K562 (cell line): Measurements from ENCODE around the gene CDC42EP1. TPM values are rescaled to one million over a fixed set of nuclear protein-coding genes. Genes with fewer than 3 reads are reported as not detected.

Experiments
- ATF7 ChIP-seq: fragments of 450-650 bp; IDR thresholded peaks from 2 replicates; pipeline ENCODE4 v1.7.1; 2014; ENCODE audit warnings: mild to moderate bottlenecking, moderate library complexity
- CGGBP1 ChIP-seq: fragments of 250-450 bp; sonication (Bioruptor Pico); IDR thresholded peaks from 2 replicates; pipeline ENCODE4 v1.9.0; 2021; ENCODE audit warnings: mild to moderate bottlenecking
- CTBP1 ChIP-seq: fragments of 450-650 bp; IDR thresholded peaks from 2 replicates; pipeline ENCODE4 v1.6.1; 2016; ENCODE audit warnings: borderline replicate concordance
- ELF4 ChIP-seq: fragments of 450-650 bp; formaldehyde crosslinking; IDR thresholded peaks from 2 replicates; pipeline ENCODE4 v1.4.0; 2022; ENCODE audit warnings: missing genetic modification characterization
- HCFC1 ChIP-seq: IDR thresholded peaks from 2 replicates; pipeline ENCODE4 v1.6.1; 2012; ENCODE audit warnings: low read depth, low read length, improper control_type of control experiment
- NFRKB ChIP-seq: fragments of 450-650 bp; IDR thresholded peaks from 2 replicates; pipeline ENCODE4 v1.6.1; 2016; ENCODE audit warnings: low read depth
- PHB ChIP-seq: fragments of 250-450 bp; sonication (Bioruptor Pico); IDR thresholded peaks from 2 replicates; pipeline ENCODE4 v1.5.0; 2021
- POLR2AphosphoS5 ChIP-seq: IDR thresholded peaks from 2 replicates; pipeline ENCODE4 v1.6.1; 2011; ENCODE audit warnings: mild to moderate bottlenecking, low read depth, low read length, moderate library complexity; ENCODE audit not compliant: control insufficient read depth, insufficient read depth
- SNRNP70 ChIP-seq: fragments of 200-400 bp; formaldehyde crosslinking; optimal IDR thresholded peaks from 2 replicates; pipeline ENCODE3; 2017; ENCODE audit warnings: low read depth, low read length
- ZC3H11A ChIP-seq: IDR thresholded peaks from 2 replicates; pipeline ENCODE4 v1.6.1; 2012; ENCODE audit warnings: low read depth, low read length, improper control_type of control experiment
- ZNF76 ChIP-seq: fragments of 250-450 bp; sonication (Bioruptor Pico); IDR thresholded peaks from 2 replicates; pipeline ENCODE4 v1.4.0; 2020; ENCODE audit warnings: mild to moderate bottlenecking, moderate library complexity, borderline replicate concordance
- polyA plus RNA-seq, 8 experiments: library from polyadenylated mRNA; depleted of rRNA in 4 of 8; stranded (reverse) in 5 of 8; unstranded in 3 of 8; fragments of >200 nt; fragmentation: Nextera tagmentation in 2 of 8; fragmentation: Illumina TruSeq in 1 of 8; extraction: Ambion mirVana in 2 of 8; extraction: Trizol in 1 of 8; gene quantifications; 2 replicates each; pipeline versions ENCODE4 v1.2.1 to v1.2.3, GENCODE V29; 2011 to 2014; ENCODE audit warnings: inconsistent platforms in 1 of 8, missing spikeins in 1 of 8
- total RNA-seq, 7 experiments: library from RNA; depleted of rRNA in 6 of 7; stranded (reverse); fragments of >200 nt in 6 of 7; fragmentation: Illumina TruSeq in 2 of 7; extraction: Trizol in 2 of 7; gene quantifications; 2 replicates each; pipeline versions ENCODE4 v1.2.1 to v1.2.3, GENCODE V29; 2011 to 2021; ENCODE audit warnings: low replicate concordance in 1 of 7
- TF ChIP-seq, protein P1 (sequence below): fragments of 450-650 bp; conservative IDR thresholded peaks from 2 replicates; pipeline ENCODE4 v1.6.1; 2016; ENCODE audit warnings: missing genetic modification characterization, low read depth, mild to moderate bottlenecking, control low read depth, missing compliant biosample characterization
- TF ChIP-seq, protein P2 (sequence below), 3 experiments: IDR thresholded peaks in 2 of 3; conservative IDR thresholded peaks in 1 of 3; 2 replicates each; pipeline ENCODE4 v1.5.1; 2011 to 2012; ENCODE audit warnings: low read length in 3 of 3, mild to moderate bottlenecking in 3 of 3, control low read depth in 2 of 3, improper control_type of control experiment in 1 of 3, inconsistent platforms in 1 of 3, low read depth in 1 of 3, mixed read lengths in 1 of 3, moderate library complexity in 1 of 3; ENCODE audit not compliant: insufficient read depth in 2 of 3
- TF ChIP-seq, protein P3 (sequence below), 2 experiments: fragments of 450-650 bp in 1 of 2; sonication (generic) in 1 of 2; formaldehyde crosslinking in 1 of 2; IDR thresholded peaks; 2 replicates each; pipeline versions ENCODE4 v1.7.1 to v1.9.0; 2016 to 2022; ENCODE audit warnings: inconsistent platforms in 1 of 2, mild to moderate bottlenecking in 1 of 2, missing genetic modification reagents in 1 of 2

The CDC42EP1 gene
- total and polyA plus RNA-seq, 9 of the 15 experiments (the other 6 are each of a cell fraction or from before 2014, with no cell fraction given) = 0.67 to 70.2 (median 7.3) TPM

DNA sequence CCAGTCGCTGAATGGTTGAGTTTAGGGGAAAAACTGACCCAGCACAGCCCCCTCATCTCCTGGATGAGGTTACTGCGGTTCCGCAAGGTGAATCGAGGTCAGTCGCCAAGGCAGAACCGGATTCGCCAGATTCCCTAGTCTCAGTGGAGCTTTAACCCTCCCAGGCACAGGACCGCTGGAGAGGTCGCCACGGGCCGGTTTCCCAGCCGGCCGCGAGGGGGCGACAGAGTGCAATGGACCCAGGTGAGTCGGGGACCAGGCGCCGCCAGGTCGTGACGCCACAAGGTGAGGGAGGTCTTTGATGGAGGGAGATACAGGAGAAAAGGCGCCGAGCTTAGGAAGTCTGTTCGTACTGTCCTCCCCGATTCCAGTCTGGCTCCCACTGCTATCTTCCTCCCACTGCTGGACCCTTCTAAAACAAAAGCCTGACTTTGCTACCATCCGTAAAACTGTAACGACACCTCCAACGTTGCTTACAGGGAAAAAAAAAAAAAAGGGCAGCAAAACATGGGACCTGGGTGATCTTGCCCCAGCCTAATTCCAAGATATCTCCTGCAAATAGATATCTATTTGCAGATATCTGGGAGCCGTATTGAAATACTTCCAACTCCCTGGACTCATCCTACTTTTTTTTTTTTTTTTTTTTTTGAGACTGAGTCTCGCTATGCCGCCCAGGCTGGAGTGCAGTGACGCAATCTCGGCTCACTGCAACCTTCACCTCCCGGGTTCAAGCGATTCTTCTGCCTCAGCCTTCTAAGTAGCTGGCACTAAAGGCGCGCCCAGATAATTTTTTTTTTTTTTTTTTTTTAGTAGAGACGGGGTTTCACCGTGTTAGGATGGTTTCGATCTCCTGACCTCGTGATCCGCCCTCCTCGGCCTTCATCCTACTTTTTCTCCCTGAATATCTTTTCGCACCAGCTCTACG is 47.0 kb downstream of the CDC42EP1 start (continued):
- TF ChIP-seq POLR2AphosphoS5 (no peak), HCFC1 (no peak), NFRKB (no peak), ZNF76 (CRISPR knock-in tag) (no peak), ZC3H11A (no peak), ATF7 (peak; percentile 26; the same call in 1 of the 2 replicates), SNRNP70 (no peak), PHB (CRISPR knock-in tag) (no peak), ELF4 (no peak), CGGBP1 (no peak), CTBP1 (peak; percentile 98)
- TF ChIP-seq, protein P1, sequence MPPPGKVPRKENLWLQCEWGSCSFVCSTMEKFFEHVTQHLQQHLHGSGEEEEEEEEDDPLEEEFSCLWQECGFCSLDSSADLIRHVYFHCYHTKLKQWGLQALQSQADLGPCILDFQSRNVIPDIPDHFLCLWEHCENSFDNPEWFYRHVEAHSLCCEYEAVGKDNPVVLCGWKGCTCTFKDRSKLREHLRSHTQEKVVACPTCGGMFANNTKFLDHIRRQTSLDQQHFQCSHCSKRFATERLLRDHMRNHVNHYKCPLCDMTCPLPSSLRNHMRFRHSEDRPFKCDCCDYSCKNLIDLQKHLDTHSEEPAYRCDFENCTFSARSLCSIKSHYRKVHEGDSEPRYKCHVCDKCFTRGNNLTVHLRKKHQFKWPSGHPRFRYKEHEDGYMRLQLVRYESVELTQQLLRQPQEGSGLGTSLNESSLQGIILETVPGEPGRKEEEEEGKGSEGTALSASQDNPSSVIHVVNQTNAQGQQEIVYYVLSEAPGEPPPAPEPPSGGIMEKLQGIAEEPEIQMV (tag) = no peak
- TF ChIP-seq, protein P2, sequence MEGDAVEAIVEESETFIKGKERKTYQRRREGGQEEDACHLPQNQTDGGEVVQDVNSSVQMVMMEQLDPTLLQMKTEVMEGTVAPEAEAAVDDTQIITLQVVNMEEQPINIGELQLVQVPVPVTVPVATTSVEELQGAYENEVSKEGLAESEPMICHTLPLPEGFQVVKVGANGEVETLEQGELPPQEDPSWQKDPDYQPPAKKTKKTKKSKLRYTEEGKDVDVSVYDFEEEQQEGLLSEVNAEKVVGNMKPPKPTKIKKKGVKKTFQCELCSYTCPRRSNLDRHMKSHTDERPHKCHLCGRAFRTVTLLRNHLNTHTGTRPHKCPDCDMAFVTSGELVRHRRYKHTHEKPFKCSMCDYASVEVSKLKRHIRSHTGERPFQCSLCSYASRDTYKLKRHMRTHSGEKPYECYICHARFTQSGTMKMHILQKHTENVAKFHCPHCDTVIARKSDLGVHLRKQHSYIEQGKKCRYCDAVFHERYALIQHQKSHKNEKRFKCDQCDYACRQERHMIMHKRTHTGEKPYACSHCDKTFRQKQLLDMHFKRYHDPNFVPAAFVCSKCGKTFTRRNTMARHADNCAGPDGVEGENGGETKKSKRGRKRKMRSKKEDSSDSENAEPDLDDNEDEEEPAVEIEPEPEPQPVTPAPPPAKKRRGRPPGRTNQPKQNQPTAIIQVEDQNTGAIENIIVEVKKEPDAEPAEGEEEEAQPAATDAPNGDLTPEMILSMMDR (IDR thresholded peaks at IDR 0.05 in 2 of 3, conservative IDR thresholded peaks at IDR 0.05 in 1 of 3; ENCODE audit: insufficient read depth in 2 of 3, low read depth in 1 of 3, low read length in 3 of 3) = peak; percentile 84 to 95 (median 89)
- TF ChIP-seq, protein P3, sequence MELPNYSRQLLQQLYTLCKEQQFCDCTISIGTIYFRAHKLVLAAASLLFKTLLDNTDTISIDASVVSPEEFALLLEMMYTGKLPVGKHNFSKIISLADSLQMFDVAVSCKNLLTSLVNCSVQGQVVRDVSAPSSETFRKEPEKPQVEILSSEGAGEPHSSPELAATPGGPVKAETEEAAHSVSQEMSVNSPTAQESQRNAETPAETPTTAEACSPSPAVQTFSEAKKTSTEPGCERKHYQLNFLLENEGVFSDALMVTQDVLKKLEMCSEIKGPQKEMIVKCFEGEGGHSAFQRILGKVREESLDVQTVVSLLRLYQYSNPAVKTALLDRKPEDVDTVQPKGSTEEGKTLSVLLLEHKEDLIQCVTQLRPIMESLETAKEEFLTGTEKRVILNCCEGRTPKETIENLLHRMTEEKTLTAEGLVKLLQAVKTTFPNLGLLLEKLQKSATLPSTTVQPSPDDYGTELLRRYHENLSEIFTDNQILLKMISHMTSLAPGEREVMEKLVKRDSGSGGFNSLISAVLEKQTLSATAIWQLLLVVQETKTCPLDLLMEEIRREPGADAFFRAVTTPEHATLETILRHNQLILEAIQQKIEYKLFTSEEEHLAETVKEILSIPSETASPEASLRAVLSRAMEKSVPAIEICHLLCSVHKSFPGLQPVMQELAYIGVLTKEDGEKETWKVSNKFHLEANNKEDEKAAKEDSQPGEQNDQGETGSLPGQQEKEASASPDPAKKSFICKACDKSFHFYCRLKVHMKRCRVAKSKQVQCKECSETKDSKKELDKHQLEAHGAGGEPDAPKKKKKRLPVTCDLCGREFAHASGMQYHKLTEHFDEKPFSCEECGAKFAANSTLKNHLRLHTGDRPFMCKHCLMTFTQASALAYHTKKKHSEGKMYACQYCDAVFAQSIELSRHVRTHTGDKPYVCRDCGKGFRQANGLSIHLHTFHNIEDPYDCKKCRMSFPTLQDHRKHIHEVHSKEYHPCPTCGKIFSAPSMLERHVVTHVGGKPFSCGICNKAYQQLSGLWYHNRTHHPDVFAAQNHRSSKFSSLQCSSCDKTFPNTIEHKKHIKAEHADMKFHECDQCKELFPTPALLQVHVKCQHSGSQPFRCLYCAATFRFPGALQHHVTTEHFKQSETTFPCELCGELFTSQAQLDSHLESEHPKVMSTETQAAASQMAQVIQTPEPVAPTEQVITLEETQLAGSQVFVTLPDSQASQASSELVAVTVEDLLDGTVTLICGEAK (IDR thresholded peaks at IDR 0.05) = no peak
- TF ChIP-seq, protein P3 (CRISPR knock-in tag; IDR thresholded peaks at IDR 0.05) = no peak
